ENCODE results near the gene S100A12.

- TF ChIP-seq POLR2A (IDR thresholded peaks at IDR 0.05) (no peak), CTCF (IDR thresholded peaks at IDR 0.05 in 4 of 5, conservative IDR thresholded peaks at IDR 0.05 in 1 of 5) (no peak)
These were observed 31.4 kb downstream of the S100A12 start for GRCh38 chr1:153343811-153344717.
